Liver (tissue), 9 donors: ENCODE measurements around the gene CTNNA2. TPM values are rescaled to one million over a fixed set of nuclear protein-coding genes. Genes with fewer than 3 reads are reported as not detected.

ENCODE experiments used
- DNase-seq: peaks from one replicate; pipeline ENCODE4 v3.0.0-alpha.2; 2017; ENCODE audit warnings: low spot score
- H3K27ac ChIP-seq, 2 donors: one replicate each; pipeline ENCODE4 v1.7.0; 2013; ENCODE audit warnings: inconsistent platforms in 2 of 2, low read length in 2 of 2, control low read depth in 1 of 2, low read depth in 1 of 2, mild to moderate bottlenecking in 1 of 2
- H3K27me3 ChIP-seq, 4 donors: one replicate each; pipeline versions ENCODE4 v1.6.1 to v1.7.0; 2013; ENCODE audit warnings: low read length in 3 of 4, inconsistent platforms in 1 of 4, mild to moderate bottlenecking in 1 of 4, moderate library complexity in 1 of 4; ENCODE audit not compliant: control insufficient read depth in 4 of 4, insufficient read depth in 4 of 4
- H3K36me3 ChIP-seq, 4 donors: one replicate each; pipeline versions ENCODE4 v1.6.1 to v1.7.0; 2013; ENCODE audit warnings: low read length in 3 of 4, mild to moderate bottlenecking in 3 of 4, low read depth in 1 of 4, moderate library complexity in 1 of 4; ENCODE audit not compliant: control insufficient read depth in 4 of 4, insufficient read depth in 3 of 4
- H3K4me1 ChIP-seq, 4 donors: one replicate each; pipeline versions ENCODE4 v1.6.1 to v1.7.0; 2013; ENCODE audit warnings: low read length in 3 of 4, mild to moderate bottlenecking in 3 of 4, moderate library complexity in 1 of 4; ENCODE audit not compliant: control insufficient read depth in 4 of 4, insufficient read depth in 4 of 4
- H3K4me3 ChIP-seq, 3 donors: one replicate each; pipeline versions ENCODE4 v1.6.1 to v1.7.0; 2013; ENCODE audit warnings: low read length in 3 of 3, control low read depth in 1 of 3, low read depth in 1 of 3, mild to moderate bottlenecking in 1 of 3
- H3K9ac ChIP-seq, 2 donors: one replicate each; pipeline ENCODE4 v1.7.0; 2013; ENCODE audit warnings: low read length in 2 of 2, mild to moderate bottlenecking in 2 of 2, moderate library complexity in 2 of 2, control low read depth in 1 of 2, low read depth in 1 of 2
- H3K9me3 ChIP-seq, 4 donors: one replicate each; pipeline versions ENCODE4 v1.6.1 to v1.7.0; 2013; ENCODE audit warnings: low read length in 3 of 4; ENCODE audit not compliant: control insufficient read depth in 4 of 4
- CTCF ChIP-seq: fragments of 150-350 bp; IDR thresholded peaks from 2 replicates; pipeline ENCODE4 v1.5.1; 2017; ENCODE audit warnings: improper control_type of control experiment, low read depth, low read length; ENCODE audit not compliant: missing input control
- EGR1 ChIP-seq, 2 donors: IDR thresholded peaks; 2 replicates each; pipeline ENCODE4 v1.6.1; 2016 to 2018; ENCODE audit warnings: antibody characterized with exemption in 2 of 2, low read depth in 2 of 2
- FOXA1 ChIP-seq: IDR thresholded peaks from 2 replicates; pipeline ENCODE4 v1.6.1; 2016; ENCODE audit warnings: antibody characterized with exemption
- FOXA2 ChIP-seq: IDR thresholded peaks from 2 replicates; pipeline ENCODE4 v1.6.1; 2016; ENCODE audit warnings: antibody characterized with exemption
- GABPA ChIP-seq, 2 donors: IDR thresholded peaks in 1 of 2; conservative IDR thresholded peaks in 1 of 2; 2 replicates each; pipeline ENCODE4 v1.6.1; 2016; ENCODE audit warnings: antibody characterized with exemption in 2 of 2, mild to moderate bottlenecking in 1 of 2, moderate library complexity in 1 of 2
- HNF4G ChIP-seq: IDR thresholded peaks from 2 replicates; pipeline ENCODE4 v1.6.1; 2016; ENCODE audit warnings: antibody characterized with exemption
- MAX ChIP-seq: IDR thresholded peaks from 2 replicates; pipeline ENCODE4 v1.6.1; 2016; ENCODE audit warnings: antibody characterized with exemption
- NR2F2 ChIP-seq: IDR thresholded peaks from 2 replicates; pipeline ENCODE4 v1.6.1; 2016; ENCODE audit warnings: antibody characterized with exemption
- RAD21 ChIP-seq, 2 donors: IDR thresholded peaks; 2 replicates each; pipeline ENCODE4 v1.6.1; 2016; ENCODE audit warnings: antibody characterized with exemption in 2 of 2, mild to moderate bottlenecking in 2 of 2
- REST ChIP-seq: IDR thresholded peaks from 2 replicates; pipeline ENCODE4 v1.6.1; 2016; ENCODE audit warnings: antibody characterized with exemption, mild to moderate bottlenecking
- RXRA ChIP-seq, 2 donors: IDR thresholded peaks; 2 replicates each; pipeline ENCODE4 v1.6.1; 2017 to 2018; ENCODE audit warnings: antibody characterized with exemption in 2 of 2, mild to moderate bottlenecking in 1 of 2
- SP1 ChIP-seq: IDR thresholded peaks from 2 replicates; pipeline ENCODE4 v1.6.1; 2018; ENCODE audit warnings: antibody characterized with exemption, mild to moderate bottlenecking
- TAF1 ChIP-seq: conservative IDR thresholded peaks from 2 replicates; pipeline ENCODE4 v1.6.1; 2016; ENCODE audit warnings: antibody characterized with exemption, mild to moderate bottlenecking
- ZBTB33 ChIP-seq: IDR thresholded peaks from 2 replicates; pipeline ENCODE4 v1.6.1; 2016; ENCODE audit warnings: antibody characterized with exemption
- WGBS: extraction: QIAGEN DNeasy Blood & Tissue Kit; methylation state at CpG from one replicate; pipeline ENCODE4 v1.1.7; 2013; 5-methylcytosine and 5-hydroxymethylcytosine counted together
- polyA plus RNA-seq, 2 donors: library from polyadenylated mRNA; stranded (reverse) in 1 of 2; unstranded in 1 of 2; fragments of 200-250 nt in 1 of 2; fragments of >200 nt in 1 of 2; fragmentation: Nextera tagmentation in 1 of 2; extraction: Ambion mirVana in 1 of 2; gene quantifications; one replicate each; pipeline versions ENCODE4 v1.2.1 to v1.2.3, GENCODE V29; 2013 to 2015
- total RNA-seq, 2 donors: library from RNA; depleted of rRNA; stranded (reverse); fragments of >200 nt; gene quantifications; one replicate each; pipeline ENCODE4 v1.2.3, GENCODE V29; 2014
- donor health status: healthy.
- donor health status: healthy.
- donor health status: healthy.
- donor health status: healthy.
- donor health status: healthy.

The CTNNA2 gene
- total and polyA plus RNA-seq, 4 donors, result 0.05 TPM; not detected in 3

- Histone ChIP-seq H3K9ac (no peak overlapping the region), H3K27ac (no peak overlapping the region), H3K9me3 (no peaks in the 10 kb centered on the region), H3K27me3 (no peaks in the 10 kb centered on the region), H3K36me3 (no peaks in the 10 kb centered on the region), H3K4me3 (no peak overlapping the region), H3K4me1 (no peaks in the 10 kb centered on the region)
- 58% methylated on average over 3 of the region's 3 CpGs for WGBS
- no peak for DNase-seq
- no peak for TF ChIP-seq EGR1 (IDR thresholded peaks at IDR 0.05; ENCODE audit: low read depth in 2 of 2)
- TF ChIP-seq SP1, result no peak
- TF ChIP-seq FOXA1, result no peak
- no peak for TF ChIP-seq TAF1
- TF ChIP-seq REST, result no peak
- TF ChIP-seq RXRA (IDR thresholded peaks at IDR 0.05), result no peak
- no peak for TF ChIP-seq ZBTB33
- TF ChIP-seq GABPA (IDR thresholded peaks at IDR 0.05 in 1 of 2, conservative IDR thresholded peaks at IDR 0.05 in 1 of 2), result no peak
- TF ChIP-seq NR2F2, result no peak
These were observed 857.6 kb downstream of the CTNNA2 start for GRCh38 chr2:80370375-80371009.

- Histone ChIP-seq H3K27me3 (no peaks in the 10 kb centered on the region), H3K27ac (no peak overlapping the region), H3K36me3 (no peaks in the 10 kb centered on the region), H3K9ac (no peak overlapping the region), H3K9me3 (no peaks in the 10 kb centered on the region), H3K4me3 (no peak overlapping the region), H3K4me1 (no peaks in the 10 kb centered on the region)
- no peak for DNase-seq
- WGBS, result 72% methylated on average over 3 of the region's 3 CpGs
- TF ChIP-seq REST, result no peak
- no peak for TF ChIP-seq HNF4G
- TF ChIP-seq NR2F2, result no peak
- no peak for TF ChIP-seq EGR1 (IDR thresholded peaks at IDR 0.05; ENCODE audit: low read depth in 2 of 2)
- TF ChIP-seq RAD21 (IDR thresholded peaks at IDR 0.05), result no peak
- no peak for TF ChIP-seq FOXA2
- TF ChIP-seq ZBTB33, result no peak
- TF ChIP-seq FOXA1, result no peak
- TF ChIP-seq TAF1, result no peak
- no peak for TF ChIP-seq SP1
- no peak for TF ChIP-seq RXRA (IDR thresholded peaks at IDR 0.05)
- no peak for TF ChIP-seq GABPA (IDR thresholded peaks at IDR 0.05 in 1 of 2, conservative IDR thresholded peaks at IDR 0.05 in 1 of 2)
- TF ChIP-seq CTCF, result no peak
- TF ChIP-seq MAX, result no peak
These were observed 861.3 kb downstream of the CTNNA2 start for GRCh38 chr2:80374105-80374504.
